ENCODE measurements around the gene DSC1. TPM values are rescaled to one million over a fixed set of nuclear protein-coding genes. Genes with fewer than 3 reads are reported as not detected.
"Not testable (repeated sequence)": the region's sequence is repeated elsewhere in the genome, so short reads cannot be mapped to it uniquely, and the experiment has no call there.

DSC1 gene
- total RNA-seq, 1 donor from 2014 or later, result not detected

GRCh38 chr18:31192086-31192776 lies 29.6 kb upstream of the DSC1 start:
- H3K4me1 Mint-ChIP-seq (ENCODE audit: unreplicated experiment), result peaks cover 10% of the 10 kb centered on the region
- no peak for TF ChIP-seq CTCF (IDR thresholded peaks at IDR 0.05)
- H3K27me3 Mint-ChIP-seq (ENCODE audit: unreplicated experiment), result peaks cover 23% of the 10 kb centered on the region
- H3K9me3 Mint-ChIP-seq (ENCODE audit: unreplicated experiment), result no peaks in the 10 kb centered on the region
- no peak overlapping the region for H3K27ac Mint-ChIP-seq (ENCODE audit: unreplicated experiment)
- no peaks in the 10 kb centered on the region for H3K36me3 Mint-ChIP-seq (ENCODE audit: unreplicated experiment)
- DNase-seq (ENCODE audit: extremely low spot score, unreplicated experiment), result no peak
- no peak overlapping the region for H3K4me3 Mint-ChIP-seq (ENCODE audit: unreplicated experiment)

- Mint-ChIP-seq H3K27me3 (ENCODE audit: unreplicated experiment) (peaks cover 23% of the 10 kb centered on the region), H3K4me3 (ENCODE audit: unreplicated experiment) (no peak overlapping the region), H3K36me3 (ENCODE audit: unreplicated experiment) (no peaks in the 10 kb centered on the region), H3K4me1 (ENCODE audit: unreplicated experiment) (peaks cover 10% of the 10 kb centered on the region), H3K9me3 (ENCODE audit: unreplicated experiment) (peaks cover 3% of the 10 kb centered on the region), H3K27ac (ENCODE audit: unreplicated experiment) (no peak overlapping the region)
- DNase-seq (ENCODE audit: extremely low spot score, unreplicated experiment), result no peak
- TF ChIP-seq CTCF (IDR thresholded peaks at IDR 0.05), result no peak
Observed at GRCh38 chr18:31190919-31191318, 28.3 kb upstream of the DSC1 start.

- DNase-seq (ENCODE audit: extremely low spot score, unreplicated experiment), result no peak
- Mint-ChIP-seq H3K36me3 (ENCODE audit: unreplicated experiment) (no peaks in the 10 kb centered on the region), H3K4me1 (ENCODE audit: unreplicated experiment) (peaks cover 10% of the 10 kb centered on the region), H3K9me3 (ENCODE audit: unreplicated experiment) (peaks cover 6% of the 10 kb centered on the region), H3K27ac (ENCODE audit: unreplicated experiment) (no peak overlapping the region), H3K4me3 (ENCODE audit: unreplicated experiment) (no peak overlapping the region), H3K27me3 (ENCODE audit: unreplicated experiment) (peaks cover 23% of the 10 kb centered on the region)
- TF ChIP-seq CTCF (IDR thresholded peaks at IDR 0.05), result no peak
Observed at GRCh38 chr18:31189757-31190156, 27.1 kb upstream of the DSC1 start.

- Mint-ChIP-seq H3K4me3 (ENCODE audit: unreplicated experiment) (no peak overlapping the region), H3K36me3 (ENCODE audit: unreplicated experiment) (no peaks in the 10 kb centered on the region), H3K27me3 (ENCODE audit: unreplicated experiment) (peaks cover 24% of the 10 kb centered on the region), H3K9me3 (ENCODE audit: unreplicated experiment) (peaks cover 6% of the 10 kb centered on the region), H3K27ac (ENCODE audit: unreplicated experiment) (no peak overlapping the region), H3K4me1 (ENCODE audit: unreplicated experiment) (peaks cover 6% of the 10 kb centered on the region)
- no peak for DNase-seq (ENCODE audit: extremely low spot score, unreplicated experiment)
- TF ChIP-seq CTCF (IDR thresholded peaks at IDR 0.05), result no peak
Observed at GRCh38 chr18:31185186-31185950, 22.7 kb upstream of the DSC1 start.

GRCh38 chr18:31183302-31183701 lies 20.6 kb upstream of the DSC1 start:
- no peaks in the 10 kb centered on the region for H3K36me3 Mint-ChIP-seq (ENCODE audit: unreplicated experiment)
- DNase-seq (ENCODE audit: extremely low spot score, unreplicated experiment), result no peak

GRCh38 chr18:31177369-31177768 lies 14.7 kb upstream of the DSC1 start:
- DNase-seq (ENCODE audit: extremely low spot score, unreplicated experiment); H3K36me3 Mint-ChIP-seq (ENCODE audit: unreplicated experiment); H3K4me3 Mint-ChIP-seq (ENCODE audit: unreplicated experiment); H3K27ac Mint-ChIP-seq (ENCODE audit: unreplicated experiment); H3K4me1 Mint-ChIP-seq (ENCODE audit: unreplicated experiment); H3K9me3 Mint-ChIP-seq (ENCODE audit: unreplicated experiment): not testable (repeated sequence)
- H3K27me3 Mint-ChIP-seq (ENCODE audit: unreplicated experiment), result peaks cover 39% of the 10 kb centered on the region

More at GRCh38 chr18:31183302-31183701, 20.6 kb upstream of the DSC1 start:
- Mint-ChIP-seq H3K4me3 (ENCODE audit: unreplicated experiment) (no peak overlapping the region), H3K27me3 (ENCODE audit: unreplicated experiment) (peaks cover 22% of the 10 kb centered on the region), H3K9me3 (ENCODE audit: unreplicated experiment) (peaks cover 6% of the 10 kb centered on the region), H3K27ac (ENCODE audit: unreplicated experiment) (no peak overlapping the region), H3K4me1 (ENCODE audit: unreplicated experiment) (peaks cover 6% of the 10 kb centered on the region)
- no peak for TF ChIP-seq CTCF (IDR thresholded peaks at IDR 0.05)

Measured in osteocyte (in vitro differentiated cells).